ENCODE data around the gene ALX4.

ALX4 gene

DNA sequence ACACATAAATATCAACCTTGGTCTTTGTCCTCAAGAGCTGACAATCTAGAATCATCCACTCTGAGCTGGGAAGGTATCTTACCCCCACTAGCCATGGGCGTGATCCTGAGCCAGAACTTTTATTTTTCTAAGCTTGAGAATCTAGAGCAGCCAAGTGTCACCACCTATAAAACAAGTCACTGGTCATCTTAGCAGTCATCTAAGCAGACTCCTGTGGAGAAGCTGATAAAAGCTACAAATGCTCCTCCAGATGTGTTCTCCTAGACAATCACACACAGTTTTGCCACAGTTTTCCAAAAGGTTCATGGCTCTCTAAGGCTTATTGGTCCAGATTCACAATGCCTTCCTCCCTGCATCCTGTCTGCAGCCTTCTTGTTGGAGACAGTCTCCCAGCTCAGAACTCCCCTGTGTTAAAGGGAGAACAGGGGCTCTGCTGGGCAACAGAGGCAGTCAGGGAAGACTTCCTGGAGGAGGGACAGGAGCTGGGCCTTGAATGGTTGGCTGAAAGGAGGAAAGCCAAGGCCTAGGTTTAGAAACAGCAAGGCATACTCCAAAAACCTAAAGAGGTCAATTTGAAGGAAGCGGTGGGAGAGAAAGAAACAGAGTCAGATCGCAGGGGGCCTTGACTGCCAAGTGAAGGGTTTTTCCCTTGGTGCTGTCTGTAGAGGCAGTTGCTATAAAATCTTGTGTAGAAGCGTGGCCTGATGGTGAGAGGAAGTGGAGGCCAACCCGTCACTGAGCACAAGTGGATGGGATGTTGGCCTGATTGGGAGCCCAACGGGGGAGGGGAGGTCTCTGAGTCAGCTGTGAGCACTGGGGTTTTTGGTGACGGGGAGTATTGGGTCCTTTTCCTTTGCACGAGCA is 42.0 kb downstream of the ALX4 start:
- no peak for DNase-seq (ENCODE audit: low read depth)

DNA sequence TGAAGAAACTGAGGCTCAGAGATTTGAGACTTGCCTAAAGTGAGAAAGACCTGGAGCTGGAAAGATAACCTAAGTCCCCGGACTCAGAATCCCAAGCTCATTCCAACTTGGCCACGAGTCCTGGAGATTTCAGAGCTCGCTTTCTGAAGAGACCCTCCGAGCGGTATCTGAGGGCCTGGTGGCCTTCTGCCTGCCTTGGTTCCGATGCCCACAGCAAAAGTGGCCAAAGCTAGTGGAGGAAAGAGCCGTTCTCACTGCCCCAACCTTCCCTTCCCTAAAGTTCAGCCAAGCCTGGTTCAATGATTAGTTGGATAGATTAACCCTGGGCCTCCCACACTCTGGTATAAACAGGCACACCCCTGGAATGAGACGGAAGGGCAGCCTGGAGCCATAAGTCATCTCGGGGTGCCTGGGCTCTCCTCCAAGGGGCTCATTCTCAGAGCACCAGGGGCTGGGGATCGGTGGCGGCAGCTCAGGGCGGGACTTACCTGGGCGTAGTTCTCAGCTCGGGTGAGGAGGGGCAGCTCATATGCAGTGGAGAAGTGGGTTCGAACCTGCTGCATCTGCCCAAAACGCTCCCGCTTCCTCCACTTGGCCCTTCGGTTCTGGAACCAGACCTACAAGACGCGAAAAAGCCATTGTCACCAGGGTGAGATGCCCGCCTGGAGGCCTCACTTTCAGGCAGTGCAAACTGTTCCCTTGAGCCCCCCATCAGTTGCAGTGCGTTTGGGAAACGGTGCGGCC is 42.8 kb downstream of the ALX4 start:
- no peak for DNase-seq (ENCODE audit: low read depth)

DNA sequence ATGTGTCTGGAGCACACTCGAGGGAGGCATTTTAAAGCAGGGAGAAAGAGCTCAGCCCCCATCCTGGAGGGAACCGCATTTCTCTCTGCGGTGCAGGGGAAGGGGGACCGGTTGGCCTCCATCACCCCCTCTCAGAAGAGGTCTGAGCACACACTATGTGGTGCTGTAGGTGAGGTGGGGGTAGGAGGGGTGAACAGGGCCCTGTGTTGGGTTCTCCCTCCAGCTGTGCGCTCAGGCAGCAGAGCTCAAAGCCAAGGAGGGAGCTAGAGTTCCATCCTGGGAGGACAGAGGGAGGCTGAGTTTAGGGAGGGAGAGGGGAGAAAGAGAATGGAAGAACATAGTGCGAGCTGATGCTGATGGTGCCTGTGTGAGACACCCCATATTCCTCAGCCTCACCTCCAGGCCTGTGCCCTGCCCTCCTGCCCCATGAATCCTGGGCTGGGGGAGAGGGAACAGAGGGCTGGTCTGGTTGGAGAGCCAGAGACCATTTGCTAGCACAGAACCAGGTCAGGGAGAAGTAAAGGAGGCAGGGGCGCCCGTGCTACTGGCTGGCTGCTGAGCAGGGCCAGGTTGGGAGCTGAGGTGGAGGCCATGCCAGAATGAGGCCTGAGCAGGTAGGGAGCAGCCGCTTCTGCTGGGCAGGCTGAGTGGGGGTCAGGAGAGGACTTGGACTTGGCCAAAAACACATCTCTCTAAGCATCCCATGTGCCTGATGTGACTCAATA is 43.7 kb downstream of the ALX4 start:
- DNase-seq (ENCODE audit: low read depth) = no peak

DNA sequence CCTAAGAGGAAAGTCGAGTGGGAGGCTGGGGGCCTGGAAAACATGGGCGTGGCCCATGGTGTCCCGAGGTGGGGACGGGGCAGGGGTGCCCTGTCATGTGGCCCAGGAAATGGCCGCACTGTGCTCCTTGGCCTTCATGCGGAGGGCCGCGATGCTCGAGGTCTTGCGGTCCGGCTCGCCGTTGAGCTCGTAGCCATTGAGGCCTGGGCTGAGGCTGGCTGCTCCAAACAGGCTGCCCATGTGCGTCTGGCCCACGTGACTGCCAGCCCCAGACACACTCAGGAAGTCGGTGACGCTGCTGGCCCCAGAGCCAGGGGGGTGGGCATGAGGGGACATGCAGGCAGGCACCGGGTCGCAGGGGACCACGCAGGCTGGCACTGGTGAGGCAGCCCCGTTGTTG is 45.2 kb downstream of the ALX4 start:
- DNase-seq (ENCODE audit: low read depth) = no peak

DNA sequence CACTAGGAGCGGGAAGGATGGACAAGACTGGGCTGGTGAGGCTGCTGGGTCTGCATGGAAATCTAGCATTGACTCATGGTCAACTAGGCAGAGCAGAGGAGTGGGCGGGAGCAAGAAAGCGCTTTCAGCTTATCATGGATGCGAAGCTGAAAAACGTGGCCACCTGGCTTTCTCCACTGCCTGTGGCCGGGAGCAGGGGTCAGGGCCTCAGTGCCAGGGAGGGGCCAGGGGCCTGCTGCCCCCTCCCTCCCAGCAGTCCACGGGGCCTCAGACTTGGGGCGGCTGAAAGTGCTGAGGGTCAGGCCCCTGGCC is 45.5 kb downstream of the ALX4 start:
- no peak for DNase-seq (ENCODE audit: low read depth)

DNA sequence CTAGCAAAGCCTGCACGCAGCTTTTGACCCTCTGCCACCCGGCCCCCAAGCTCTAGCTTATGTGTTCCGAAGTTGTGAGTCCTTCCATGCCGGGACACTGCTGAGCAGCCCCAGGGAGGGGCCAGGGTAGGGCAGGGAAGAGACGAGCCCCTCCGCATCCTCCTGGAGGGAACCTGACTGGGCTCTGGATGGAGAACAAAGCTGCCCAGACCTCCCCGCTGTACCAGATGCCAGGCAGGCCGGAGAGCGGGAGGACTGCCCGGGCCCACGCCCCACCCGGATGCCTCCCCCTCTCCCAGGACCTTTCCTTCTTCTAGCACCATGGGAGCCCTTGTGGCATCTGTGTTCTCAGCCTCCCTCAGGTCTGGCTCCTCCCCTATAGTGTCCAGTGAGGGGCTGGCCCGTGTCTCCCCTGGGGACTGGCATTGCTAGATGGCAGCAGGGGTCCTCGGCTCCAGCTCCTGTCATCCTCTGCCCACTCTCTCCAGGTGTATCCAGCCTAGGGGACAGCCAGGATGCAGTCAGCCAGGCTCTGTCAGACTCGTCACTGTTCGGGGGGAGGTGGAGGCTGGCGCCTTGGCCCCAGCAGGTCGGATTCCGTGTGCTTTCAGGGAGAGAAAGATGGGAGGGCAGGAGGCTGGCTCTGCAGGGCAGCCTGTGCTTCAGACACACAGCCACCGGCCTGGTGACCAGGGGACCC is 46.1 kb downstream of the ALX4 start:
- DNase-seq (ENCODE audit: low read depth) = no peak

DNA sequence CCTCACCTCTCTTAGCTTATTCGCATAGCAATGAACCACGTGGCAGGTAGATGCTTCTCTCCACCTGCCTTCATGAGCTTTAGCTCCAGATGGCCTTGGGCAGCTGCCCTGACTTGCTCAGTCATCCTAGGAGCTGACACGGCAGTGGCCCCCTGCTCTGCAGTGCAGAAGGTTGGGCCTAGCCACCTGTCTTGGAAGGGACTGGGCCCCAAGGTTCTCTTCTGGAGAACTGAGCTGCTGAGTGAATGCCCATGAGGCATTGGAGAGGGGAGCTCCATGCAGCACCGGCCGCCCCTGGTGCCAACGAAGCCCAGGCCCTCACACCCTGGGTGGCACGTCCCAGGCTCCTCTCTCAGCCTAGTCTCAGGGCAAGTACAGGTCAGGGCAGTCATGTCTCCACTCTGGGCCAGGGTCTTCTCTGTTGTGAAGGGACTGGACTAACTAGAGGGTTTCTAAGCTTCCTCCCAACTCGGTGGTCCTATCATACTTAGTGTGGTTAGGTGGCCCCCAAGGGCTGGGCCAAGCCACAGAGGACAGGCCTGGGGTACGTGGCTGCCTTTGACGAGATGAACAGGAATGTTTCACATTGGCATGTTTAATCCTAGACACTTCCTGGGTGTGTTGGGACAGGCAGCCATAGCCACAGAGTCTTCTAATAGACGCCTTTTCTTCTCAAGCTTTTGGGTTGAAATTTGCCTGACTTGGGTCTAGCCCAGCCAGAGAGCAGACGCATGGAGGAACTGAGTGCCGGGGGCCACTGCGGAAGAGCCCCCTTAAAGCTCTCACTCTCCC is 47.9 kb downstream of the ALX4 start:
- no peak for DNase-seq (ENCODE audit: low read depth)

DNA sequence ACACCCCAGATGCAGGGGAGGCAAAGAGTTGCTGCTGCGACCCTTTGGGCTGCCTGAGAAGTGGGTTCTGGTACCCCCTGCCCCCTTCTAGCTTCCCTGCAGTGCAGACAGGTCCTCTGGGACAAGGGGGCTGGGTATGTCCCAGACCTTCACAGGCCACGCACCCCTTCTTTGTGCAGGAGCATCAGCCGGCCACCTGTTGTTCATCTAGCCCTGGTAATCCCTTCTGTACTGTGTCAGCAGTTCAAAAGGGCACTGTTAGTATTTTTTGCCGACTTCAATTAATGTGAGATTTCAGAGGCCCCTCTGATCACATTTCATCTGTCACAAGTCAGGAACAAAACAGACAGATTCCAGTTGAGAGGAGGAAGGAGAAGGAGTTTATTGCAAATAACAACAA is 49.9 kb downstream of the ALX4 start:
- DNase-seq (ENCODE audit: low read depth) = no peak

DNA sequence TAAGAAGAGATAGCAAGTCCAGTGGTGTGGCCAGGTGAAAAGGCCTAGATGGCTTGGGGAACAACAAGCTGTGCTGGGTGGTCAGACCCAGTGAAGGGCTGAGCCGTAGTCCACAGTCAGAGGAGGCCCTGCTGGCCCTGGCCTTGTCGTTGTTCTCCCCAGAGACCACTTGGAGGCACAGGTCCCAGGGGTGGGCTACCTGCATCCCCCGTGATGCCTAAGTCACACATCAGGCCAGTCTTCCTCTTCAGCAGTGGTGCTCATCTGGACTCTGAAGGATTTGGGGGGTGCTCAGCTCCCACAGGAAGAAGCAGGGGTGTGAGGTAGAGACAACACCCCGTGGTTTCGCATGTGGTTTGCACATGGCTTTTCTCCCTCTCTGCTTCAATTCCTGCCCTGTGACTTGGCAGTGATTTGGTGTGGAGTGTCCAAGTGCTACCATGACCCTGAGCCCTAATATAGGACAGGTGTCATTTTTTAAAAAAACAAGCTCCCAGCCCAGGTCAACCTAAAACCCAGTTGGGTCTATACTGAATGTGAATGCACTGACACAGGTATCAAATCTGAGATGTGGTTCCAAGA is 51.0 kb downstream of the ALX4 start:
- no peak for DNase-seq (ENCODE audit: low read depth)

DNA sequence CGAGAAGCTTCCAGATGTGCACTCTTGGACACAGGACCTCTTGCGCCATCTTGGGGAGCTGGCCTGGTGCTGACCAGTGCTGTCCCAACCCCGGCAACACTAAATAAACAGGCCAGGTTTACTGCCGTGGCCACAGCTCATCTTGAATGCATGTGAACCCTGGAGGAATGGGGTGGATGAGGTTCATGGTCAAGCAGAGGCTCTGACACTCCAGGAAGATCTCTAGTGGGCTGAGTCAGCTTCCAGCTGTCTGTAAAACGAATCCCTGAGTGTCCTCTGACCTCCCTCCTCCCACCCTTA is 51.8 kb downstream of the ALX4 start:
- DNase-seq (ENCODE audit: low read depth) = no peak

DNA sequence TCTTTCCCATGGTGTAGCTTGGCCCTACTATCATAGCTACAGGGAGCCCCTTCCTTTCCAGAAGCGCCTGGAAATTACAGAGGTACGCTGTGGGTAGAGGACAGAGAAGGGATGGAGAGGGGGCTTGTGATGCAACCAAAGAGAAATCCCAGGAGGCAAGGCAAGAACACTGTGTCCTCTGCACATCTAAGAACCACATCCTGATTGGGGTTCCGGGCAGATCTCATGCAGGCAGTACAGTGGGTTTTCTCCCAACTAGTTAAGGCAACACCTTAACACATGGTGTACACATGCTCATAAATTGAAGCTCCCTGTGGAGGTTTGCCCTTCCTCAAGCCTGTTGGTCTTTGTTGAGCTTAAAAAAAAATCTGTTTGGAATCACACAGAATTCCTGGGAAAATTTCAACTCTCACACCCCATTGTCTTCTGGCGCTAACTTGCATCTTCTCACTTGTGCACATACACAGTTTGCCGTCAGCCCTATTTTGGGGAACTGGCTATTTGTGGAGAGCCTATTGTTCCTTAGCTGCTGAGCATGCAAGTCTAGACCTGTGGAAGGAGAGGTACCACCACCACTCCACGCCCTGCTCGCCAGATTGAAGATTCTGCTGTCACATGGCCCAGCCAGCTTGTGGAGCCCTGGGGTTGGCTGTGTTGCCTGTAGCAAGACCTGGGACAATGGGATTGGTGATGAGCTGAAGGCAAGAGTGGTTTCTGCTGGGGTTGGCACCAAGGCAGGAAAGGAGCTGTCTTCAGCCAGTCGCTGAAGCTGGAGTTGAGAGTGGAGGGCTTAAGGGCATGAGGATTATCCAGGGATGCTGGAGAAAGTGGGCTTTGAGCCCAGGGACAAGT is 52.4 kb downstream of the ALX4 start:
- DNase-seq (ENCODE audit: low read depth) = no peak

DNA sequence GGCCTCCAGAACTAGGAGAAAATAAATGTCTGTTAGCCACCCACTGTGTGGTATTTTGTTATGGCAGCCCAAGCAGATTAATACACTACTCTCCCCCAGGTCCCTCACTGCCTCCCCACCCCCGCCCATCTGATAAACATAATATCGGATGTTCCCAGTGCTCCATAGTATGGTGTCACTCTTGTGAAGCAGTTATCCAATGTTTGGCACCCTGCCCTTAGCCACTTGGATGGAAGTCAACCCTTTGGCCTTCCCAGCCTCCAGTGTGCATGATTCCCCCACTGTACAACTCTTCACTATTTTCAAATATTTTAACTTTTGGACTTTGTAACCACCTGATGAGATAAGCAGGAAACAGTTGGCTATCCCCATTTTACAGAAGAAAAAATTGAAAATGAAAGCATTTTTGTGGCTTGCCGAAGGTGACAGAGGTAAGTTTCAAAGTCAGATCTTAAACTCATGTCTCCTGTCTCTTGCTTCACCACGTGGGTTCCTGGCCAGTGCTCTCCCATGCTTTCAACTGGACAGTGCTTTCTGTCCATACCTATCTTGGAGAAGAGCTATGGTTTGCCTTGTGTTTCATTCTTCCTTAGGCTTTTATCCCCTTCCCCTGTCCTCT is 53.2 kb downstream of the ALX4 start:
- DNase-seq (ENCODE audit: low read depth) = no peak

DNA sequence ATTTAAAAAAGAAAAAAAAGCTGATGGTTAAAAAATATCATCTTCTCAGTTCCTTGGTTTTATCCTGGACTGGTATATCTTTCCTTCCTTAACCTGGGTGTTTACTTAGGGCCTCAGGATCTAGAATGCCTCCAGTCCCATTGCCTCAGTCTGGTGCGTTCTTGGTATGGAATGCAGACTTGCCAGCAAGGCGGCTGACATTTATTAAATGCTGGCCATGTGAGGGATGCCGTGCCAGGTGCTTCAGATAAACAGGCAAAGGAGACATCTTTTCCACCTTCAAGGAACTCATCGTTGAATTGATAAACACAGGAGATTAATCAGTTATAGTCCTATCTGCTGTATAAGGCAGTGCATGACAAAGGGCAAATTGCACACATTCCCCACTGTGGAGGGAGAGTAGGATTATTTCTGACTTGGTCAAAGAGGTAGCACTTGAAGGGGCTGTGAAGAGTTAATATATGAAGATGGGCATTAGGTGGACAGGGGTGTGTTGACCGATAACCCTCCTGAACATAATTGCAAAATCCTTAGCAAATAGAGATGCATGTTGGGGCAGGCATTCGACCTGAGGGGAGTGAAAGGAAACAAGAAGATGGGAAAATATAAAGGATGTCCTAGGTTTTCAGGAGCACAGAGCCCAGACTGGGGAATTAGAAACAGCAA is 54.4 kb downstream of the ALX4 start:
- DNase-seq (ENCODE audit: low read depth) = no peak

DNA sequence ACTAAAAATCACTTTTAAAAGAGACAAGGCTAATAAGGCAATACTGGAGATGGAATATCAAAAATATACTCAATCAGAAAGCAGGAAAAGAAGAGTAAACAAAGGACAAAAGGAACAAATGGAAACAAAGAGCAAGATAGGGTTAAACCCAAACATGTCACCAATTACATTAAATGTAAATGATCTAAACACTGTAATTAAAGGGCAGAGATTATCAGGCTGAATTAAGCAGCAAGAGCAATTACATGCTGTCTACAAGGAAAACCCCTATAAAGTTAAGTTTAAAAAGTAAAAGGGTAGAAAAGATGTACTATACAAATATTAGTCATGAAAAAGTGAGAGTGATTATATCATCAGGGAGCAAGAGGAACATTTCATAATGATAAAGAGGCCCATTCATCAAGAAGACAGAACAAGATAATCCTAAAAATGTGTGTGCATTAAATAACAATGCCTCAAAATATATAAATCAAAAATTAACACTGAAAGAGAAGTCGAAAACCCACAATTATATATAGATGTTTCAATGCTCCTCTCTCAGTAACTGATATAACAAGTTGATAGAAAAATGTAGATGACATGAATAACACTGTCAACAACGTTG is 56.8 kb downstream of the ALX4 start:
- no peak for DNase-seq (ENCODE audit: low read depth)

DNA sequence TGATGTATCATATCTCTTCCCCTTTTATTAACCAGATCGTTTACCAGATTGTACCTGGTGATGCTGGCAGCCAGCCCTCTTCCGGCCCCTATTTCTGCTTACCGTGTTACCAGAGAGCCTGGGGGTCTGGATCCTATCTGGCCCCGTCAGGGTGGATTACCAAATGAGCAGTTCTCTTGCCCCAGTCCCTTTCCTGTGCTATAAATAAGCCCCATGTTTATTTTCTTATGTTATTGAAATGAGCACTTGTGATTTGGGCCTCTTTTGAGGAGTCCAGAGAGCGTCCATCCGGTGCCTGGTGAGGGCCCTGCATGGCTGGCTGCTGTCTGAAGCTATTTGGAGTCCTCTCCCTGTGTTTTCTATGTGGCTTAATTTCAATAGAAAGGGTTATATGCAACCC is 59.5 kb downstream of the ALX4 start:
- DNase-seq (ENCODE audit: low read depth) = no peak

DNA sequence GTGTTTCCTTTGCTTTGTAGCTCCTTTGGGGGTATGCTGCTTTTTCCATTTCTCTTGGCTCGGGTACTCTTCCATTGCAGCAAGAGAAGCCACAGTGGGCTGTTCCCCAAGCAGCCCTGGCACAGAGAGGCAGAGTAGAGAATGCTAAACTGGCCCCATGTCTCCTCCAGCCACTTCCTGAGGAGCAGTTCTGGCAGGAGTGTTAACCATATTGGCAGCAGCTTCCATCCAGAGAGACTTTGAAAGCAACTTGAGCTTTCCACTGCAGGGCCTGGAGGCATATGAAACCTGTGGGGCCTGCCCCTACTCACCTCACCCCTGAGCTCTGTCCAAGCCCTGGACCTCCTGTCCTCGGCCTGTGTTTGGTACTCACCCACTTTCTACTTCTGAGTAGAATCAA is 61.8 kb downstream of the ALX4 start:
- DNase-seq (ENCODE audit: low read depth) = no peak

DNA sequence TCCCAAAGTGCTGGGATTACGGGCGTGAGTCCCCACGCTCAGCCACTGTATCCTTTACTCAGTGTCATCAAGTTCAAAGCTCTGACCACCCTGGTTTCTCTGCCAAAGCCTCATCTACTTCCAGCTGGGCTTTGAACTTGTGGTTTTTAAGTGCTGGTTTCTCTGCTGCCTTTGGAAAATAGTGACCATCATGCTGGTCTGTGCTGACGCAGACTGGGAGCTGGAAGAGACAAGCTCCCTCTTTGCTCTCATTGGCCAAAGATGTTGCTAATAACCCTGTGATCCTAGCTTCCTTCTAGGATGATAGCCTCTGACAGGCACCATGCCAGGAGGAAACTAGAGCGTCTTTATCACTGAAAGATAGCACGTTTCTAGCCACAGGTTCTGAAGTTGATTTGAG is 62.4 kb downstream of the ALX4 start:
- no peak for DNase-seq (ENCODE audit: low read depth)

DNA sequence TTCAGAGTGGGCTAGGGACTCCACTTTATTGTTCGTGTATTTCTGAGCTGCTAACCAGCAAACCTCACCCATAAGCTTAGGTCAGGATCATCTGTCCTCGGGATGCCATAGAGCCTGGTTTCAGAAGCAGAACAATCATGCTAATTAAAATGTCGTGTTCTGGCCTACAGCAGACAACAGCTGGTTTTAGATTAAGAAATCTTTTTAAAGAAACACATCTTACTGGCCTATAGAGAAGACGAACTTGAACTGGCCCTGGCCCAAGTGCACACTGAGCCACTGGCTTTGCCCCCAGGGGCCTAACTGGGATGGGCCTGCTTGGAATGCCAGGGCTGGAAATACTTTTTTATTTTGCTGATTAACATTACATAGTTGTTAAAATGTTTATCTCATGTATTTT is 63.2 kb downstream of the ALX4 start:
- DNase-seq (ENCODE audit: low read depth) = no peak

DNA sequence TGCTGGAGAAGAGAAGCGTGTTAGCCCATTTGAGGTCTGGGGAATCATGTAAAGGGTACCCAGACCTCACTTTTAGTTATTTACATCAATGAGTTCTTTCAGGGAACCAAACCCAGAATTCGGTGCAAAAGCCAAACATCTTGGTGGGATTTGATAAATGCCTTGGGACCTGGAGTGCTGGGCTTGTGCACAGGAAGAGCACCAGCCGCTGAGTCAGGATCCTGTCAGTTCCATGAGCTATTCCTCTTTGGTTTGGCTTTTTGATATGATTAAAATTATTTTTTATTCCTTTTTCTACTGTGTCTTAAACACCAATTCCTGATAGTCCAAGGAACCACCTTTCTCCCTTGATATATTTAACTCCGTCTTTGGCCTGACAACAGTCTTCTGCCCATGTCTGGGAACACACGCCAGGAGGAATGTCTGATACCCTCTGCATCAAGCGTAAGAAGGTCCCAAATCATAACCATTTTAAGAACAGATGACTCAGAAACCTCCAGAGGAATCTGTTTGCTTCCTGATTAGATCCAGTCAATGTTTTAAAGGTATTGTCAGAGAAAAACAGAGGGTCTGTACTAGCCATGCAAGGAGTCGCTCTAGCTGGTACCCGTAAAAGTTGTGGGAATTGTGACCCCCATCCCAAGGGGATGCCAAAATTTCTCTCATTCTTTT is 65.2 kb downstream of the ALX4 start:
- no peak for DNase-seq (ENCODE audit: low read depth)

Data from activated T-helper 9 cell treated with anti-CD3 and anti-CD28 coated beads, Interleukin-2, amount 50 U/mL, for 16 hours (primary cell).